Measurements from ENCODE around the gene LIPG.
"Not testable (repeated sequence)": the region's sequence is repeated elsewhere in the genome, so short reads cannot be mapped to it uniquely, and the experiment has no call there.

The LIPG gene

GRCh38 chr18:49565612-49566011 is 3.8 kb downstream of the LIPG start:
- FAIRE-seq (no peak), DNase-seq (ENCODE audit: insufficient read length, low spot score) (no peak)
- no peak for TF ChIP-seq CTCF (IDR thresholded peaks at IDR 0.05; ENCODE audit: insufficient read depth, missing control alignments)

- FAIRE-seq (no peak), DNase-seq (ENCODE audit: insufficient read length, low spot score) (no peak)
- no peak for TF ChIP-seq CTCF (IDR thresholded peaks at IDR 0.05; ENCODE audit: insufficient read depth, missing control alignments)
Observed at GRCh38 chr18:49566217-49566770, 4.4 kb downstream of the LIPG start.

GRCh38 chr18:49566985-49567384 is 5.1 kb downstream of the LIPG start:
- FAIRE-seq, result no peak
- TF ChIP-seq CTCF (IDR thresholded peaks at IDR 0.05; ENCODE audit: insufficient read depth, missing control alignments), result no peak
- no peak for DNase-seq (ENCODE audit: insufficient read length, low spot score)

- DNase-seq (ENCODE audit: insufficient read length, low spot score) (no peak), FAIRE-seq (no peak)
- no peak for TF ChIP-seq CTCF (IDR thresholded peaks at IDR 0.05; ENCODE audit: insufficient read depth, missing control alignments)
Observed at GRCh38 chr18:49569724-49570123, 7.9 kb downstream of the LIPG start.

- DNase-seq (ENCODE audit: insufficient read length, low spot score) (no peak), FAIRE-seq (no peak)
- TF ChIP-seq CTCF (IDR thresholded peaks at IDR 0.05; ENCODE audit: insufficient read depth, missing control alignments), result no peak
Observed at GRCh38 chr18:49570836-49571235, 9.0 kb downstream of the LIPG start.

GRCh38 chr18:49572611-49573345 is 10.9 kb downstream of the LIPG start:
- DNase-seq (ENCODE audit: insufficient read length, low spot score) (no peak), FAIRE-seq (no peak)
- TF ChIP-seq CTCF (IDR thresholded peaks at IDR 0.05; ENCODE audit: insufficient read depth, missing control alignments), result no peak

- FAIRE-seq (no peak), DNase-seq (ENCODE audit: insufficient read length, low spot score) (no peak)
- no peak for TF ChIP-seq CTCF (IDR thresholded peaks at IDR 0.05; ENCODE audit: insufficient read depth, missing control alignments)
Observed at GRCh38 chr18:49573835-49574234, 12.0 kb downstream of the LIPG start.

- FAIRE-seq; DNase-seq (ENCODE audit: insufficient read length, low spot score): not testable (repeated sequence)
Observed at GRCh38 chr18:49579041-49579440, 17.2 kb downstream of the LIPG start.

GRCh38 chr18:49579583-49579982 is 17.7 kb downstream of the LIPG start:
- FAIRE-seq; DNase-seq (ENCODE audit: insufficient read length, low spot score): not testable (repeated sequence)
